ENCODE data around the gene ZNF444. TPM values are rescaled to one million over a fixed set of nuclear protein-coding genes. Genes with fewer than 3 reads are reported as not detected.

Gene ZNF444
- total RNA-seq, 2 donors from 2014 or later = 50.3 to 95.9 TPM

- intact Hi-C loops (cut with DNase I) = no loop called here
- Histone ChIP-seq H3K27me3 (no peaks in the 10 kb centered on the region), H3K9me3 (no peaks in the 10 kb centered on the region), H3K27ac (peak overlapping the region in 2 of 4 donors; percentile 95 to 98), H3K4me1 (peaks cover 51% of the 10 kb centered on the region), H3K4me3 (no peak overlapping the region), H3K36me3 (replicated peaks in 1 of 2; ENCODE audit: insufficient read depth in 1 of 2, low read depth in 2 of 2) (no peaks in the 10 kb centered on the region)
- no peak for ATAC-seq
- 75 to 85% methylated on average over 14 of the region's 14 CpGs for WGBS, 2 donors
- DNase-seq = no peak
- TF ChIP-seq POLR2A (IDR thresholded peaks at IDR 0.05) = no peak
- no peak for TF ChIP-seq CTCF (IDR thresholded peaks at IDR 0.05)
Observed at GRCh38 chr19:56133858-56134653, 7.0 kb upstream of the ZNF444 start.

- TF ChIP-seq CTCF (IDR thresholded peaks at IDR 0.05) = no peak
- TF ChIP-seq POLR2A (IDR thresholded peaks at IDR 0.05) = no peak
- ATAC-seq = no peak
- Histone ChIP-seq H3K4me1 (peaks cover 56% of the 10 kb centered on the region), H3K4me3 (no peak overlapping the region), H3K9me3 (no peaks in the 10 kb centered on the region), H3K27ac (peak overlapping the region in 3 of 4 donors; percentile 93 to 98 (median 95)), H3K36me3 (replicated peaks in 1 of 2; ENCODE audit: insufficient read depth in 1 of 2, low read depth in 2 of 2) (no peaks in the 10 kb centered on the region), H3K27me3 (no peaks in the 10 kb centered on the region)
- WGBS, 2 donors = 77 to 80% methylated on average over 5 of the region's 5 CpGs
- no peak for DNase-seq
- intact Hi-C loops (cut with DNase I) = no loop called here
Observed at GRCh38 chr19:56134654-56134921, 6.5 kb upstream of the ZNF444 start.

- TF ChIP-seq POLR2A (IDR thresholded peaks at IDR 0.05) = no peak
- TF ChIP-seq CTCF (IDR thresholded peaks at IDR 0.05) = no peak
- H3K4me1 ChIP-seq = peaks cover 65% of the 10 kb centered on the region
- peak overlapping the region; percentile 67 to 98 (median 94) for H3K27ac ChIP-seq
- H3K36me3 ChIP-seq (replicated peaks in 1 of 2; ENCODE audit: insufficient read depth in 1 of 2, low read depth in 2 of 2) = no peaks in the 10 kb centered on the region
- no peak overlapping the region for H3K4me3 ChIP-seq
- WGBS, 2 donors = 46% methylated on average over 10 of the region's 10 CpGs
- intact Hi-C loops (cut with DNase I) = no loop called here
- H3K9me3 ChIP-seq = no peaks in the 10 kb centered on the region
- H3K27me3 ChIP-seq = no peaks in the 10 kb centered on the region
- no peak for ATAC-seq
- peak in 2 of 4 donors; percentile 41 to 58 for DNase-seq
Observed at GRCh38 chr19:56136362-56136761, 4.7 kb upstream of the ZNF444 start.

GRCh38 chr19:56137405-56137804, 3.7 kb upstream of the ZNF444 start:
- Histone ChIP-seq H3K4me1 (peaks cover 74% of the 10 kb centered on the region), H3K27ac (peak overlapping the region; percentile 85 to 98 (median 94)), H3K27me3 (no peaks in the 10 kb centered on the region), H3K4me3 (no peak overlapping the region), H3K9me3 (no peaks in the 10 kb centered on the region), H3K36me3 (replicated peaks in 1 of 2; ENCODE audit: insufficient read depth in 1 of 2, low read depth in 2 of 2) (no peaks in the 10 kb centered on the region)
- 20 to 27% methylated on average over 6 of the region's 6 CpGs for WGBS, 2 donors
- TF ChIP-seq POLR2A (IDR thresholded peaks at IDR 0.05) (peak in 2 of 3 donors; percentile 8 to 24), CTCF (IDR thresholded peaks at IDR 0.05) (no peak)
- intact Hi-C loops (cut with DNase I) = no loop called here
- peak; percentile 94 to 97 (median 96) for DNase-seq
- ATAC-seq = peak; percentile 31

GRCh38 chr19:56138069-56138468, 3.0 kb upstream of the ZNF444 start:
- 21 to 32% methylated on average over 3 of the region's 3 CpGs for WGBS, 2 donors
- H3K9me3 ChIP-seq = no peaks in the 10 kb centered on the region
- intact Hi-C loops (cut with DNase I) = no loop called here
- TF ChIP-seq CTCF (IDR thresholded peaks at IDR 0.05) = no peak
- peak in 1 of 3 donors; percentile 10 for TF ChIP-seq POLR2A (IDR thresholded peaks at IDR 0.05)
- H3K27ac ChIP-seq = peak overlapping the region; percentile 85 to 98 (median 94)
- DNase-seq (peak; percentile 42 to 49 (median 46)), ATAC-seq (peak; percentile 26)
- no peaks in the 10 kb centered on the region for H3K36me3 ChIP-seq (replicated peaks in 1 of 2; ENCODE audit: insufficient read depth in 1 of 2, low read depth in 2 of 2)
- H3K27me3 ChIP-seq = no peaks in the 10 kb centered on the region
- H3K4me3 ChIP-seq = no peak overlapping the region
- H3K4me1 ChIP-seq = peaks cover 80% of the 10 kb centered on the region

All from body of pancreas (tissue), 4 donors.